SK-N-MC (cell line): ENCODE results near the gene ZSCAN30.

ENCODE experiments used
- EZH2 ChIP-seq: fragments of 200-600 bp; sonication (generic); IDR thresholded peaks from one replicate; pipeline ENCODE4 v1.6.1; 2017; ENCODE audit warnings: antibody characterized with exemption
- FOXP2 ChIP-seq: optimal IDR thresholded peaks from 2 replicates; pipeline ENCODE3; 2011; ENCODE audit warnings: mild to moderate bottlenecking, moderate library complexity; ENCODE audit not compliant: insufficient read depth; ENCODE audit errors: extremely low read length, control extremely low read depth
- POLR2AphosphoS5 ChIP-seq: IDR thresholded peaks from 2 replicates; pipeline ENCODE4 v1.6.1; 2012; ENCODE audit warnings: mild to moderate bottlenecking, low read depth, low read length, borderline replicate concordance

GRCh38 chr18:35247412-35248249 lies 42.4 kb downstream of the ZSCAN30 start:
- no peak for TF ChIP-seq EZH2
- no peak for TF ChIP-seq POLR2AphosphoS5
- no peak for TF ChIP-seq FOXP2
